NCI-H146 treated with DMSO at 0.1 percent for 48 hours (cell line): ENCODE data around the gene FAH.

Source experiments
- DNase-seq: peaks from one replicate; lab custom pipeline; 2025; ENCODE audit not compliant: unreplicated experiment; lab: John Stamatoyannopoulos, UW

FAH gene

GRCh38 chr15:80231371-80231770 lies 78.6 kb downstream of the FAH start:
- no peak for DNase-seq

GRCh38 chr15:80233581-80233980 lies 80.8 kb downstream of the FAH start:
- DNase-seq = no peak

GRCh38 chr15:80234883-80235282 lies 82.1 kb downstream of the FAH start:
- no peak for DNase-seq
